MM.1S (cell line): ENCODE measurements around the gene RPGR.

ENCODE experiments used
- DNase-seq: peaks from one replicate; pipeline ENCODE4 v3.0.0-alpha.2; 2015
- H2AFZ ChIP-seq: fragments of 300-600 bp; sonication (generic); 2 replicates; pipeline ENCODE4 v1.6.0; 2016; ENCODE audit warnings: antibody characterized with exemption, low read length
- H3F3A ChIP-seq: fragments of 300-600 bp; sonication (generic); 2 replicates; pipeline ENCODE4 v1.6.1; 2016; ENCODE audit warnings: mild to moderate bottlenecking, antibody characterized with exemption, low read length, moderate library complexity, mixed read lengths; ENCODE audit not compliant: insufficient read depth
- H3K27ac ChIP-seq: fragments of 300-600 bp; sonication (generic); 2 replicates; pipeline ENCODE4 v1.5.1; 2016; ENCODE audit warnings: mild to moderate bottlenecking, low read length
- H3K27me3 ChIP-seq: fragments of 300-600 bp; sonication (generic); replicated peaks from 2 replicates; pipeline ENCODE4 v1.6.0; 2016; ENCODE audit warnings: low read length; ENCODE audit not compliant: insufficient read depth
- H3K36me3 ChIP-seq: fragments of 300-600 bp; sonication (generic); replicated peaks from 2 replicates; pipeline ENCODE4 v1.6.1; 2016; ENCODE audit warnings: mild to moderate bottlenecking, low read length, mixed read lengths; ENCODE audit not compliant: insufficient read depth
- H3K4me1 ChIP-seq: fragments of 300-600 bp; sonication (generic); 2 replicates; pipeline ENCODE4 v1.6.1; 2016; ENCODE audit warnings: low read length, mixed read lengths
- H3K4me2 ChIP-seq: fragments of 300-600 bp; sonication (generic); 2 replicates; pipeline ENCODE4 v1.6.0; 2016; ENCODE audit warnings: low read depth, low read length
- H3K4me3 ChIP-seq: fragments of 300-600 bp; sonication (generic); 2 replicates; pipeline ENCODE4 v1.5.1; 2016; ENCODE audit warnings: low read length, mixed read lengths
- H3K79me2 ChIP-seq: fragments of 300-600 bp; sonication (generic); 2 replicates; pipeline ENCODE4 v1.6.1; 2016; ENCODE audit warnings: mixed run types, low read length, mixed read lengths
- H3K9ac ChIP-seq: fragments of 300-600 bp; sonication (generic); 2 replicates; pipeline ENCODE4 v1.6.1; 2016; ENCODE audit warnings: low read length, mixed read lengths
- H3K9me2 ChIP-seq: fragments of 300-600 bp; sonication (generic); replicated peaks from 2 replicates; pipeline ENCODE4 v1.6.1; 2016; ENCODE audit warnings: mild to moderate bottlenecking, low read length, mixed read lengths; ENCODE audit not compliant: insufficient read depth
- H3K9me3 ChIP-seq: fragments of 300-600 bp; sonication (generic); replicated peaks from 2 replicates; pipeline ENCODE4 v1.6.1; 2016; ENCODE audit warnings: mild to moderate bottlenecking, low read length, mixed read lengths; ENCODE audit not compliant: insufficient read depth
- H4K20me1 ChIP-seq: fragments of 300-600 bp; sonication (generic); 2 replicates; pipeline ENCODE4 v1.6.1; 2016; ENCODE audit warnings: mild to moderate bottlenecking, low read length, moderate library complexity, mixed read lengths; ENCODE audit not compliant: insufficient read depth
- EZH2 ChIP-seq: fragments of 300-600 bp; sonication (generic); optimal IDR thresholded peaks from 2 replicates; pipeline ENCODE3; 2017; ENCODE audit warnings: low read depth, mild to moderate bottlenecking, antibody characterized with exemption, low read length, mixed read lengths
- EZH2phosphoT487 ChIP-seq: fragments of 300-600 bp; sonication (generic); IDR thresholded peaks from 2 replicates; pipeline ENCODE4 v1.6.1; 2018; ENCODE audit warnings: antibody characterized with exemption, low read length
- TF ChIP-seq, protein P1 (sequence below): fragments of 300-600 bp; sonication (generic); IDR thresholded peaks from 2 replicates; pipeline ENCODE4 v1.5.1; 2016; ENCODE audit warnings: antibody characterized with exemption, low read length, mixed read lengths

RPGR gene, protein sequence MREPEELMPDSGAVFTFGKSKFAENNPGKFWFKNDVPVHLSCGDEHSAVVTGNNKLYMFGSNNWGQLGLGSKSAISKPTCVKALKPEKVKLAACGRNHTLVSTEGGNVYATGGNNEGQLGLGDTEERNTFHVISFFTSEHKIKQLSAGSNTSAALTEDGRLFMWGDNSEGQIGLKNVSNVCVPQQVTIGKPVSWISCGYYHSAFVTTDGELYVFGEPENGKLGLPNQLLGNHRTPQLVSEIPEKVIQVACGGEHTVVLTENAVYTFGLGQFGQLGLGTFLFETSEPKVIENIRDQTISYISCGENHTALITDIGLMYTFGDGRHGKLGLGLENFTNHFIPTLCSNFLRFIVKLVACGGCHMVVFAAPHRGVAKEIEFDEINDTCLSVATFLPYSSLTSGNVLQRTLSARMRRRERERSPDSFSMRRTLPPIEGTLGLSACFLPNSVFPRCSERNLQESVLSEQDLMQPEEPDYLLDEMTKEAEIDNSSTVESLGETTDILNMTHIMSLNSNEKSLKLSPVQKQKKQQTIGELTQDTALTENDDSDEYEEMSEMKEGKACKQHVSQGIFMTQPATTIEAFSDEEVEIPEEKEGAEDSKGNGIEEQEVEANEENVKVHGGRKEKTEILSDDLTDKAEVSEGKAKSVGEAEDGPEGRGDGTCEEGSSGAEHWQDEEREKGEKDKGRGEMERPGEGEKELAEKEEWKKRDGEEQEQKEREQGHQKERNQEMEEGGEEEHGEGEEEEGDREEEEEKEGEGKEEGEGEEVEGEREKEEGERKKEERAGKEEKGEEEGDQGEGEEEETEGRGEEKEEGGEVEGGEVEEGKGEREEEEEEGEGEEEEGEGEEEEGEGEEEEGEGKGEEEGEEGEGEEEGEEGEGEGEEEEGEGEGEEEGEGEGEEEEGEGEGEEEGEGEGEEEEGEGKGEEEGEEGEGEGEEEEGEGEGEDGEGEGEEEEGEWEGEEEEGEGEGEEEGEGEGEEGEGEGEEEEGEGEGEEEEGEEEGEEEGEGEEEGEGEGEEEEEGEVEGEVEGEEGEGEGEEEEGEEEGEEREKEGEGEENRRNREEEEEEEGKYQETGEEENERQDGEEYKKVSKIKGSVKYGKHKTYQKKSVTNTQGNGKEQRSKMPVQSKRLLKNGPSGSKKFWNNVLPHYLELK

GRCh38 chrX:38327007-38327774, at the start of gene RPGR:
TSS of gene RPGR (minus strand) at chrX:38327509. CDS start at chrX:38327367, 142 bp downstream.
- Histone ChIP-seq H3K4me2 (peak within 1 kb of the TSS; percentile 73), H3K4me1 (no peaks in the 10 kb centered on the region), H3K4me3 (peak within 1 kb of the TSS; percentile 75), H3K27ac (peak within 1 kb of the TSS; percentile 83), H3K36me3 (no peaks in the 10 kb centered on the region), H3K27me3 (no peaks in the 10 kb centered on the region), H3K9ac (peak within 1 kb of the TSS; percentile 80), H3F3A (no peaks in the 10 kb centered on the region), H3K9me2 (no peaks in the 10 kb centered on the region), H4K20me1 (no peaks in the 10 kb centered on the region), H3K9me3 (no peaks in the 10 kb centered on the region), H2AFZ (peak within 1 kb of the TSS; percentile 67), H3K79me2 (no peaks in the 10 kb centered on the region)
- TF ChIP-seq, protein P1, sequence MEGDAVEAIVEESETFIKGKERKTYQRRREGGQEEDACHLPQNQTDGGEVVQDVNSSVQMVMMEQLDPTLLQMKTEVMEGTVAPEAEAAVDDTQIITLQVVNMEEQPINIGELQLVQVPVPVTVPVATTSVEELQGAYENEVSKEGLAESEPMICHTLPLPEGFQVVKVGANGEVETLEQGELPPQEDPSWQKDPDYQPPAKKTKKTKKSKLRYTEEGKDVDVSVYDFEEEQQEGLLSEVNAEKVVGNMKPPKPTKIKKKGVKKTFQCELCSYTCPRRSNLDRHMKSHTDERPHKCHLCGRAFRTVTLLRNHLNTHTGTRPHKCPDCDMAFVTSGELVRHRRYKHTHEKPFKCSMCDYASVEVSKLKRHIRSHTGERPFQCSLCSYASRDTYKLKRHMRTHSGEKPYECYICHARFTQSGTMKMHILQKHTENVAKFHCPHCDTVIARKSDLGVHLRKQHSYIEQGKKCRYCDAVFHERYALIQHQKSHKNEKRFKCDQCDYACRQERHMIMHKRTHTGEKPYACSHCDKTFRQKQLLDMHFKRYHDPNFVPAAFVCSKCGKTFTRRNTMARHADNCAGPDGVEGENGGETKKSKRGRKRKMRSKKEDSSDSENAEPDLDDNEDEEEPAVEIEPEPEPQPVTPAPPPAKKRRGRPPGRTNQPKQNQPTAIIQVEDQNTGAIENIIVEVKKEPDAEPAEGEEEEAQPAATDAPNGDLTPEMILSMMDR, result peak; percentile 66
- TF ChIP-seq EZH2 (no peak), EZH2phosphoT487 (no peak)
- DNase-seq, result peak; percentile 89

DNA sequence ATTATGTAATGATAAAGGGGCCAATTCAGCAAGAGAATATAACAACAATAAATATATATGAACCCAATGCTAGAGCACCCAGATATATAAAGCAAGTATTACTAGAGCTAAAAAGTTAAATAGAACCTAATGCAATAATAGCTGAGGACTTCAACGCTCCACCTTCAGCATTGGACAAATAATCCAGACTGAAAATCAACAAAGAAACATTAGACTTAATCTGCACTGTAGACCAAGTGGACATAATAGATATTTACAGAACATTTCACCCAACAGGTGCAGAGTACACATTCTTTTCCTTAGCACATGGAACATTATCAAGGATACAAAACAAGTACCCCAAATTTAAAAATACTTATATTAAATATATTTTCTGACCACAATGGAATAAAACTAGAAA, 49.4 kb upstream of the RPGR start:
- Histone ChIP-seq H3K27ac (no peak overlapping the region), H4K20me1 (no peaks in the 10 kb centered on the region), H3K27me3 (no peaks in the 10 kb centered on the region), H3K36me3 (no peaks in the 10 kb centered on the region), H3K4me1 (no peaks in the 10 kb centered on the region), H3F3A (no peaks in the 10 kb centered on the region), H3K4me3 (no peak overlapping the region), H3K9me2 (no peaks in the 10 kb centered on the region), H2AFZ (no peak overlapping the region), H3K4me2 (no peak overlapping the region), H3K9me3 (no peaks in the 10 kb centered on the region), H3K79me2 (no peaks in the 10 kb centered on the region), H3K9ac (no peak overlapping the region)
- DNase-seq, result no peak
- TF ChIP-seq EZH2 (no peak), EZH2phosphoT487 (no peak)
- TF ChIP-seq, protein P1, result no peak

DNA sequence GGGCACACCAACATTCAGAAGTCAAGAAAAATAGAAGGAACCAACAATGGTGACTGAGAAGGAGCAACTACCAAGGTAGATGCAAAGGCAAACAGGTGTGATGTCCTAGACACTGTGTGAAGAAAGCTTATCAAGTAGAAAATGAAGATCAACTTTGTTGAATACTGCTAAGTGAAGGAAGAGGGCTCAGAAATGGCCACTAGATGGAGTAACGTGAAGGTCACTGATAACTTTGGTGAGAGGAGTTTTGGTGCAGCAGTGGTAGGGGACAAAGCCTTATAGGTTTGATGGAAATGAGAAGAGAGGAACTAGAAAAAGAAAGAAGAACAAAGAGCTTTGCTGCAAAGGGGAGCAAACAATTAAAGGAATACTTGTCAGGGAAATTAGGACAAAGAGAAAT, 48.6 kb upstream of the RPGR start:
- DNase-seq, result peak; percentile 21
- H3K9me2 ChIP-seq, result no peaks in the 10 kb centered on the region
- H4K20me1 ChIP-seq, result no peaks in the 10 kb centered on the region
- H3F3A ChIP-seq, result no peaks in the 10 kb centered on the region
- H3K4me3 ChIP-seq, result no peak overlapping the region
- no peaks in the 10 kb centered on the region for H3K4me1 ChIP-seq
- H3K9ac ChIP-seq, result no peak overlapping the region
- TF ChIP-seq EZH2phosphoT487, result no peak
- TF ChIP-seq, protein P1, result peak; percentile 45
- H3K27ac ChIP-seq, result no peak overlapping the region
- H3K79me2 ChIP-seq, result no peaks in the 10 kb centered on the region
- no peaks in the 10 kb centered on the region for H3K27me3 ChIP-seq
- H3K36me3 ChIP-seq, result no peaks in the 10 kb centered on the region
- H2AFZ ChIP-seq, result no peak overlapping the region
- H3K9me3 ChIP-seq, result no peaks in the 10 kb centered on the region
- no peak overlapping the region for H3K4me2 ChIP-seq
